IMR-90 (cell line): Measurements from ENCODE around the gene MLNR. TPM values are rescaled to one million over a fixed set of nuclear protein-coding genes. Genes with fewer than 3 reads are reported as not detected.

Experiments
- ATAC-seq: fragments of 200-7000 bp; cut with Tn5 transposase; 2 replicates; pipeline ENCODE4 v1.9.1; 2020; ENCODE audit warnings: low read depth, mild to moderate bottlenecking, moderate library complexity
- BruUV-seq: library from RNA; stranded (reverse); fragments of 400-500 nt; replicated peaks from 2 replicates; lab custom pipeline; 2021; lab: Mats Ljungman, UMichigan
- CTCF ChIA-PET: fragments of 300-600 bp; formaldehyde crosslinking; extraction: SDS; loops from one replicate; lab custom pipeline; 2021; ENCODE audit warnings: antibody characterized with exemption; lab: Yijun Ruan, JAX
- POLR2A ChIA-PET: fragments of 300-600 bp; sonication (Branson Sonifier 250); formaldehyde crosslinking; loops from one replicate; lab custom pipeline; 2022; ENCODE audit warnings: antibody characterized with exemption; ENCODE audit not compliant: unreplicated experiment; lab: Charles Lee
- DNase-seq: peaks from one replicate; pipeline ENCODE4 v3.0.0; 2013
- H2AFZ ChIP-seq: replicated peaks from 2 replicates; pipeline ENCODE3; 2013; ENCODE audit warnings: low read length, mild to moderate bottlenecking; ENCODE audit not compliant: poor library complexity
- H2AK5ac ChIP-seq: 2 replicates; pipeline ENCODE4 v1.6.1; 2013; ENCODE audit warnings: low read depth, low read length, inconsistent platforms
- H2AK9ac ChIP-seq: replicated peaks from 2 replicates; pipeline ENCODE3; 2013; ENCODE audit warnings: mild to moderate bottlenecking, low read depth, low read length, moderate library complexity; ENCODE audit not compliant: poor library complexity
- H2BK120ac ChIP-seq: 2 replicates; pipeline ENCODE4 v1.6.1; 2013; ENCODE audit warnings: low read depth, low read length, inconsistent platforms
- H2BK15ac ChIP-seq: 3 replicates; pipeline ENCODE4 v1.6.1; 2013; ENCODE audit warnings: low read depth, low read length, inconsistent platforms
- H2BK20ac ChIP-seq: 2 replicates; pipeline ENCODE4 v1.6.1; 2013; ENCODE audit warnings: low read depth, mild to moderate bottlenecking, inconsistent platforms, low read length, moderate library complexity
- H2BK5ac ChIP-seq: 2 replicates; pipeline ENCODE4 v1.6.1; 2013; ENCODE audit warnings: mild to moderate bottlenecking, low read depth, low read length, inconsistent platforms; ENCODE audit not compliant: poor library complexity, severe bottlenecking
- H3K14ac ChIP-seq: replicated peaks from 2 replicates; pipeline ENCODE4 v1.6.1; 2013; ENCODE audit warnings: low read depth, low read length, inconsistent platforms
- H3K18ac ChIP-seq: 2 replicates; pipeline ENCODE4 v1.6.1; 2013; ENCODE audit warnings: low read depth, low read length, control low read depth
- H3K23ac ChIP-seq: 2 replicates; pipeline ENCODE4 v1.6.1; 2013; ENCODE audit warnings: low read depth, low read length, inconsistent platforms
- H3K27ac ChIP-seq: 2 replicates; pipeline ENCODE4 v1.5.1; 2013; ENCODE audit warnings: mild to moderate bottlenecking, control low read depth, low read length; ENCODE audit not compliant: insufficient read depth
- H3K27me3 ChIP-seq: 2 replicates; pipeline ENCODE4 v1.6.1; 2013; ENCODE audit warnings: low read length; ENCODE audit not compliant: control insufficient read depth, insufficient read depth
- H3K36me3 ChIP-seq: 2 replicates; pipeline ENCODE4 v1.6.1; 2013; ENCODE audit warnings: low read length, mixed read lengths; ENCODE audit not compliant: control insufficient read depth, insufficient read depth
- H3K4ac ChIP-seq: 2 replicates; pipeline ENCODE4 v1.6.1; 2013; ENCODE audit warnings: low read depth, low read length, inconsistent platforms
- H3K4me1 ChIP-seq: 2 replicates; pipeline ENCODE4 v1.6.1; 2013; ENCODE audit warnings: low read length, mixed read lengths; ENCODE audit not compliant: control insufficient read depth, insufficient read depth
- H3K4me2 ChIP-seq: 2 replicates; pipeline ENCODE4 v1.6.1; 2013; ENCODE audit warnings: low read depth, mild to moderate bottlenecking, control low read depth, low read length, moderate library complexity
- H3K4me3 ChIP-seq: 2 replicates; pipeline ENCODE4 v1.5.1; 2013; ENCODE audit warnings: low read depth, mild to moderate bottlenecking, control low read depth, low read length, moderate library complexity; ENCODE audit not compliant: insufficient read depth
- H3K56ac ChIP-seq: 2 replicates; pipeline ENCODE4 v1.6.1; 2013; ENCODE audit warnings: low read length, inconsistent platforms; ENCODE audit not compliant: insufficient read depth; ENCODE audit errors: extremely low read depth
- H3K79me1 ChIP-seq, 2 experiments: 2 replicates each; pipeline ENCODE4 v1.6.1; 2013; ENCODE audit warnings: low read length in 2 of 2, inconsistent platforms in 1 of 2, low read depth in 1 of 2
- H3K9ac ChIP-seq: 2 replicates; pipeline ENCODE4 v1.6.1; 2013; ENCODE audit warnings: low read depth, low read length, control low read depth
- H3K9me1 ChIP-seq: 2 replicates; pipeline ENCODE4 v1.6.1; 2013; ENCODE audit warnings: low read length, inconsistent platforms; ENCODE audit not compliant: insufficient read depth
- H3K9me3 ChIP-seq: 2 replicates; pipeline ENCODE4 v1.6.1; 2013; ENCODE audit warnings: low read length; ENCODE audit not compliant: control insufficient read depth, insufficient read depth
- H4K20me1 ChIP-seq: 2 replicates; pipeline ENCODE4 v1.6.1; 2013; ENCODE audit warnings: low read length, inconsistent platforms; ENCODE audit not compliant: insufficient read depth
- H4K5ac ChIP-seq: 2 replicates; pipeline ENCODE4 v1.6.1; 2013; ENCODE audit warnings: mild to moderate bottlenecking, low read depth, low read length, control low read depth
- H4K8ac ChIP-seq, 2 experiments: 2 replicates each; pipeline ENCODE4 v1.6.1; 2013; ENCODE audit warnings: low read depth in 2 of 2, low read length in 2 of 2, control low read depth in 1 of 2, inconsistent platforms in 1 of 2
- H4K91ac ChIP-seq: 2 replicates; pipeline ENCODE4 v1.6.1; 2013; ENCODE audit warnings: low read depth, low read length, inconsistent platforms; ENCODE audit not compliant: insufficient read depth
- CHD1 ChIP-seq: IDR thresholded peaks from 2 replicates; pipeline ENCODE4 v1.6.1; 2012; ENCODE audit warnings: low read depth, low read length, improper control_type of control experiment
- WGBS, 2 experiments: methylation state at CpG; one replicate each; pipeline versions ENCODE4 v1.1.5 to v1.1.7; 2013; ENCODE audit warnings: missing lambda C conversion rate in 2 of 2; ENCODE audit not compliant: insufficient read length in 1 of 2; ENCODE audit errors: extremely low coverage in 2 of 2; 5-methylcytosine and 5-hydroxymethylcytosine counted together
- dilution Hi-C: fragments of 300-500 bp; cut with HindIII; formaldehyde crosslinking; loops from one replicate; pipeline ENCODE4 v1.14.3; 2018; ENCODE audit warnings: low sequenced_read_pairs; ENCODE audit not compliant: unreplicated experiment
- in situ Hi-C: fragments of 300-500 bp; cut with MboI; formaldehyde crosslinking; loops from 3 replicates; pipeline ENCODE4 v1.14.3; 2019; ENCODE audit warnings: low sequenced_read_pairs, inconsistent platforms, mixed read lengths
- intact Hi-C: fragments of 100-400 bp; cut with micrococcal nuclease; formaldehyde crosslinking; loops from 2 replicates; pipeline ENCODE4 v1.10.0; 2022
- polyA plus RNA-seq, 3 experiments: library from polyadenylated mRNA; depleted of rRNA; stranded (reverse); fragments of >200 nt; gene quantifications; 2 replicates each; pipeline ENCODE4 v1.2.3, GENCODE V29; 2012; ENCODE audit warnings: low replicate concordance in 1 of 3
- total RNA-seq: library from RNA; depleted of rRNA; stranded (reverse); fragments of >200 nt; gene quantifications from 2 replicates; pipeline ENCODE4 v1.2.3, GENCODE V29; 2012
- TF ChIP-seq, protein P1 (sequence below): conservative IDR thresholded peaks from 2 replicates; pipeline ENCODE4 v1.5.1; 2012; ENCODE audit warnings: mild to moderate bottlenecking, low read depth, low read length, improper control_type of control experiment
- TF ChIP-seq, protein P2 (sequence below): fragments of 150-350 bp; IDR thresholded peaks from 2 replicates; pipeline ENCODE4 v1.6.1; 2017; ENCODE audit warnings: mild to moderate bottlenecking, antibody characterized with exemption, low read length, low read depth

MLNR gene
- total and polyA plus RNA-seq, 2 of the 4 experiments (the other 2 are of a cell fraction): not detected

DNA sequence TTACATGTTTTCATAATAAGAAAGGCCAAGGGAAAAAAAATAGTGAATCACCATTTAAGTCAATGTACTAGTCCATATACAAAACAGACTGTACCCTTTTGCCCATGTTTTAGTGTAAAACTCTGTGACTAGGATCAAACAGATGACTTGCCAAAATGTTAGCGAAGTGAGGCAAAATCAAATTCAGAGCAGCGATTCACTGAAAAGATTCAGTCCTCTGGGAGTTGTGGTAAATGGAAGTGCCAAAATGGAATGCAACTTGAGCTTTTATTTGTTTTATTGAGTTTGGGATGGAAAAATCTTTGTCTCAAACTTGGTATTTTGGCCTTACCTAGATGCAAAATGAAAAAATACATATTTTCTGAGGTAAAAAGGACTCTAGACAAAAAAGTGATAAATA is 36.7 kb downstream of the MLNR start:
- Histone ChIP-seq H3K4me2 (no peak overlapping the region), H3K9ac (no peak overlapping the region), H3K9me3 (no peaks in the 10 kb centered on the region), H3K27ac (no peak overlapping the region), H3K56ac (no peak overlapping the region), H2BK15ac (no peak overlapping the region), H2AK9ac (no peak overlapping the region), H3K9me1 (peaks cover 5% of the 10 kb centered on the region; the same call in 1 of the 2 replicates), H3K14ac (no peak overlapping the region), H4K20me1 (no peaks in the 10 kb centered on the region), H2BK5ac (no peak overlapping the region), H2BK20ac (no peak overlapping the region), H2BK120ac (no peak overlapping the region), H3K4me1 (no peaks in the 10 kb centered on the region), H3K4me3 (no peak overlapping the region), H3K27me3 (no peaks in the 10 kb centered on the region), H2AK5ac (no peak overlapping the region), H3K36me3 (peaks cover 23% of the 10 kb centered on the region), H3K4ac (no peak overlapping the region), H3K23ac (no peak overlapping the region), H4K8ac (no peak overlapping the region), H3K18ac (no peak overlapping the region), H2AFZ (no peak overlapping the region), H4K91ac (no peak overlapping the region), H4K5ac (no peak overlapping the region), H3K79me1 (peaks cover 0 to 9% of the 10 kb centered on the region in 2 experiments; a peak in 3 of 4 replicates)
- TF ChIP-seq, protein P1, sequence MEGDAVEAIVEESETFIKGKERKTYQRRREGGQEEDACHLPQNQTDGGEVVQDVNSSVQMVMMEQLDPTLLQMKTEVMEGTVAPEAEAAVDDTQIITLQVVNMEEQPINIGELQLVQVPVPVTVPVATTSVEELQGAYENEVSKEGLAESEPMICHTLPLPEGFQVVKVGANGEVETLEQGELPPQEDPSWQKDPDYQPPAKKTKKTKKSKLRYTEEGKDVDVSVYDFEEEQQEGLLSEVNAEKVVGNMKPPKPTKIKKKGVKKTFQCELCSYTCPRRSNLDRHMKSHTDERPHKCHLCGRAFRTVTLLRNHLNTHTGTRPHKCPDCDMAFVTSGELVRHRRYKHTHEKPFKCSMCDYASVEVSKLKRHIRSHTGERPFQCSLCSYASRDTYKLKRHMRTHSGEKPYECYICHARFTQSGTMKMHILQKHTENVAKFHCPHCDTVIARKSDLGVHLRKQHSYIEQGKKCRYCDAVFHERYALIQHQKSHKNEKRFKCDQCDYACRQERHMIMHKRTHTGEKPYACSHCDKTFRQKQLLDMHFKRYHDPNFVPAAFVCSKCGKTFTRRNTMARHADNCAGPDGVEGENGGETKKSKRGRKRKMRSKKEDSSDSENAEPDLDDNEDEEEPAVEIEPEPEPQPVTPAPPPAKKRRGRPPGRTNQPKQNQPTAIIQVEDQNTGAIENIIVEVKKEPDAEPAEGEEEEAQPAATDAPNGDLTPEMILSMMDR: no peak
- TF ChIP-seq, protein P2, sequence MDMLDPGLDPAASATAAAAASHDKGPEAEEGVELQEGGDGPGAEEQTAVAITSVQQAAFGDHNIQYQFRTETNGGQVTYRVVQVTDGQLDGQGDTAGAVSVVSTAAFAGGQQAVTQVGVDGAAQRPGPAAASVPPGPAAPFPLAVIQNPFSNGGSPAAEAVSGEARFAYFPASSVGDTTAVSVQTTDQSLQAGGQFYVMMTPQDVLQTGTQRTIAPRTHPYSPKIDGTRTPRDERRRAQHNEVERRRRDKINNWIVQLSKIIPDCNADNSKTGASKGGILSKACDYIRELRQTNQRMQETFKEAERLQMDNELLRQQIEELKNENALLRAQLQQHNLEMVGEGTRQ: no peak
- TF ChIP-seq CHD1: no peak
- CTCF ChIA-PET: interaction anchor here (1.1 to 2.2 kb wide), 2 partner anchors 8 to 17 kb away, joined by 4 to 7 read pairs; partner anchors contain the start of gene CDADC1
- DNase-seq: peak; percentile 10
- intact Hi-C loops: no loop called here
- in situ Hi-C loops: no loop called here
- ATAC-seq: no peak
- POLR2A ChIA-PET: no interaction called here
- WGBS, 2 experiments: 80% methylated on average over 1 of the region's 2 CpGs; no CpG with 5 or more reads in 1 of the 2 experiments
- BruUV-seq: no TSS peak
- dilution Hi-C loops: no loop called here
